Calu3 (cell line): ENCODE measurements around the gene WSCD2. TPM values are rescaled to one million over a fixed set of nuclear protein-coding genes. Genes with fewer than 3 reads are reported as not detected.

Experiments used
- BruUV-seq: library from RNA; stranded (reverse); fragments of 400-500 nt; replicated peaks from 2 replicates; lab custom pipeline; 2021; lab: Mats Ljungman, UMichigan
- CTCF ChIA-PET: fragments of 300-600 bp; sonication (Branson Sonifier 250); formaldehyde crosslinking; loops from one replicate; lab custom pipeline; 2022; ENCODE audit warnings: antibody characterized with exemption; lab: Charles Lee
- DNase-seq: peaks from one replicate; pipeline ENCODE4 v3.0.0; 2022
- H3K27ac Mint-ChIP-seq: one replicate; pipeline ENCODE4 v1.8.0; 2022; ENCODE audit warnings: mixed read lengths; ENCODE audit not compliant: unreplicated experiment
- H3K27me3 Mint-ChIP-seq: one replicate; pipeline ENCODE4 v1.8.0; 2022; ENCODE audit warnings: mixed read lengths; ENCODE audit not compliant: unreplicated experiment
- H3K36me3 Mint-ChIP-seq: one replicate; pipeline ENCODE4 v1.8.0; 2022; ENCODE audit warnings: mild to moderate bottlenecking, moderate library complexity, mixed read lengths; ENCODE audit not compliant: insufficient read depth, unreplicated experiment
- H3K4me1 Mint-ChIP-seq: one replicate; pipeline ENCODE4 v1.8.0; 2022; ENCODE audit warnings: mild to moderate bottlenecking, low read depth, mixed read lengths; ENCODE audit not compliant: unreplicated experiment
- H3K4me3 Mint-ChIP-seq: one replicate; pipeline ENCODE4 v1.8.0; 2022; ENCODE audit warnings: mild to moderate bottlenecking, low read depth, moderate library complexity, mixed read lengths; ENCODE audit not compliant: unreplicated experiment
- H3K9me3 Mint-ChIP-seq: one replicate; pipeline ENCODE4 v1.8.0; 2022; ENCODE audit warnings: low read depth, mixed read lengths; ENCODE audit not compliant: unreplicated experiment
- CTCF ChIP-seq: fragments of 200-600 bp; IDR thresholded peaks from one replicate; pipeline ENCODE4 v1.8.0; 2022; ENCODE audit warnings: antibody characterized with exemption; ENCODE audit not compliant: unreplicated experiment
- intact Hi-C: fragments of 100-400 bp; cut with micrococcal nuclease; formaldehyde crosslinking; loops from one replicate; pipeline ENCODE4 v1.10.0; 2022; ENCODE audit not compliant: unreplicated experiment
- total RNA-seq: library from RNA; stranded (reverse); gene quantifications from 2 replicates; pipeline ENCODE4 v1.2.3, GENCODE V29; 2022

WSCD2 gene
- total RNA-seq, 1 experiment from 2014 or later, result not detected

- TF ChIP-seq CTCF, result no peak
- H3K4me3 Mint-ChIP-seq, result no peak overlapping the region
- no peaks in the 10 kb centered on the region for H3K4me1 Mint-ChIP-seq
- intact Hi-C loops, result loop anchor here (5.0 kb wide), 1 partner anchor 289 kb away; no protein-coding TSS in a partner anchor
- no TSS peak for BruUV-seq
- CTCF ChIA-PET, result no interaction called here
- no peaks in the 10 kb centered on the region for H3K36me3 Mint-ChIP-seq
- no peak for DNase-seq
- peaks cover 35% of the 10 kb centered on the region for H3K27me3 Mint-ChIP-seq
- H3K9me3 Mint-ChIP-seq, result no peaks in the 10 kb centered on the region
- H3K27ac Mint-ChIP-seq, result no peak overlapping the region
Measured at GRCh38 chr12:108167974-108168373, 38.9 kb downstream of the WSCD2 start.

- Mint-ChIP-seq H3K9me3 (no peaks in the 10 kb centered on the region), H3K27me3 (peaks cover 45% of the 10 kb centered on the region), H3K36me3 (no peaks in the 10 kb centered on the region), H3K4me3 (no peak overlapping the region), H3K27ac (no peak overlapping the region), H3K4me1 (no peaks in the 10 kb centered on the region)
- no peak for DNase-seq
- no peak for TF ChIP-seq CTCF
- intact Hi-C loops, result loop anchor here (5.0 kb wide), 1 partner anchor 288 kb away; no protein-coding TSS in a partner anchor
- no TSS peak for BruUV-seq
- CTCF ChIA-PET, result no interaction called here
Measured at GRCh38 chr12:108169708-108170107, 40.6 kb downstream of the WSCD2 start.

GRCh38 chr12:108170164-108170563 is 41.1 kb downstream of the WSCD2 start:
- CTCF ChIA-PET, result no interaction called here
- no peak overlapping the region for H3K4me3 Mint-ChIP-seq
- H3K27ac Mint-ChIP-seq, result no peak overlapping the region
- DNase-seq, result no peak
- BruUV-seq, result no TSS peak
- no peak for TF ChIP-seq CTCF
- H3K36me3 Mint-ChIP-seq, result no peaks in the 10 kb centered on the region
- peaks cover 45% of the 10 kb centered on the region for H3K27me3 Mint-ChIP-seq
- no peaks in the 10 kb centered on the region for H3K9me3 Mint-ChIP-seq
- no peaks in the 10 kb centered on the region for H3K4me1 Mint-ChIP-seq
- intact Hi-C loops, result no loop called here

GRCh38 chr12:108172033-108172432 is 42.9 kb downstream of the WSCD2 start:
- Mint-ChIP-seq H3K27ac (no peak overlapping the region), H3K4me1 (no peaks in the 10 kb centered on the region), H3K27me3 (peaks cover 45% of the 10 kb centered on the region), H3K9me3 (no peaks in the 10 kb centered on the region), H3K36me3 (no peaks in the 10 kb centered on the region), H3K4me3 (no peak overlapping the region)
- TF ChIP-seq CTCF, result no peak
- CTCF ChIA-PET, result no interaction called here
- no TSS peak for BruUV-seq
- intact Hi-C loops, result no loop called here
- DNase-seq, result no peak
